Measurements from ENCODE around the gene TMEM51. TPM values are rescaled to one million over a fixed set of nuclear protein-coding genes. Genes with fewer than 3 reads are reported as not detected.

The TMEM51 gene
- total and polyA plus RNA-seq, 2 of the 4 experiments (the other 2 are of a cell fraction), result 2.7 to 10.2 TPM

- no peaks in the 10 kb centered on the region for H3K9me3 ChIP-seq (ENCODE audit: control insufficient read depth, insufficient read depth, low read length)
- H3K27ac ChIP-seq (ENCODE audit: insufficient read depth, low read length), result peak overlapping the region; percentile 81; the same call in 1 of the 2 replicates
- H4K5ac ChIP-seq (ENCODE audit: low read depth, low read length), result peak overlapping the region; percentile 19; the same call in 1 of the 2 replicates
- no peak for ATAC-seq (ENCODE audit: low read depth)
- H3K4ac ChIP-seq (ENCODE audit: low read depth, low read length), result peak overlapping the region; percentile 88
- no peak for TF ChIP-seq RAD21 (IDR thresholded peaks at IDR 0.05; ENCODE audit: low read length)
- TF ChIP-seq ELK1 (IDR thresholded peaks at IDR 0.05; ENCODE audit: borderline replicate concordance, low read depth, low read length), result no peak
- no peak for TF ChIP-seq CEBPB (IDR thresholded peaks at IDR 0.05; ENCODE audit: low read depth, low read length)
- TF ChIP-seq POLR2A (IDR thresholded peaks at IDR 0.05; ENCODE audit: low read depth, low read length), result no peak
- no peak for TF ChIP-seq MAFK (IDR thresholded peaks at IDR 0.05; ENCODE audit: low read depth, low read length)
- TF ChIP-seq FOS (IDR thresholded peaks at IDR 0.05; ENCODE audit: low read depth, low read length), result no peak
- no peak for TF ChIP-seq BHLHE40 (IDR thresholded peaks at IDR 0.05; ENCODE audit: low read depth, low read length)
- no peak for TF ChIP-seq RCOR1 (IDR thresholded peaks at IDR 0.05; ENCODE audit: insufficient replicate concordance, low read length)
- no peak for TF ChIP-seq NFE2L2 (IDR thresholded peaks at IDR 0.05; ENCODE audit: low read depth, low read length)
- no peak for TF ChIP-seq MAZ (IDR thresholded peaks at IDR 0.05; ENCODE audit: borderline replicate concordance, low read depth, low read length)
- no peak for TF ChIP-seq MXI1 (IDR thresholded peaks at IDR 0.05; ENCODE audit: borderline replicate concordance, low read depth, low read length)
- no peak for TF ChIP-seq CHD1 (IDR thresholded peaks at IDR 0.05; ENCODE audit: low read depth, low read length)
- TF ChIP-seq, protein P1, sequence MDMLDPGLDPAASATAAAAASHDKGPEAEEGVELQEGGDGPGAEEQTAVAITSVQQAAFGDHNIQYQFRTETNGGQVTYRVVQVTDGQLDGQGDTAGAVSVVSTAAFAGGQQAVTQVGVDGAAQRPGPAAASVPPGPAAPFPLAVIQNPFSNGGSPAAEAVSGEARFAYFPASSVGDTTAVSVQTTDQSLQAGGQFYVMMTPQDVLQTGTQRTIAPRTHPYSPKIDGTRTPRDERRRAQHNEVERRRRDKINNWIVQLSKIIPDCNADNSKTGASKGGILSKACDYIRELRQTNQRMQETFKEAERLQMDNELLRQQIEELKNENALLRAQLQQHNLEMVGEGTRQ (IDR thresholded peaks at IDR 0.05; ENCODE audit: low read depth, low read length), result no peak
- no peak for TF ChIP-seq SMC3 (IDR thresholded peaks at IDR 0.05; ENCODE audit: low read depth, low read length)
- no peak for TF ChIP-seq RFX5 (IDR thresholded peaks at IDR 0.05; ENCODE audit: low read depth, low read length)
- no peak for TF ChIP-seq CTCF (conservative IDR thresholded peaks at IDR 0.05; ENCODE audit: low read depth, low read length)
- H3K9me1 ChIP-seq (ENCODE audit: insufficient read depth, low read length), result peaks cover 27% of the 10 kb centered on the region
- H3K4me1 ChIP-seq (ENCODE audit: control insufficient read depth, insufficient read depth, low read length), result peaks cover 26% of the 10 kb centered on the region
- H2BK120ac ChIP-seq (ENCODE audit: low read depth, low read length), result peak overlapping the region; percentile 60
- H3K23ac ChIP-seq (ENCODE audit: low read depth, low read length), result no peak overlapping the region
- peak overlapping the region; percentile 62 for H2AFZ ChIP-seq (replicated peaks; ENCODE audit: low read length, poor library complexity)
- no peak overlapping the region for H3K56ac ChIP-seq (ENCODE audit: extremely low read depth, insufficient read depth, low read length)
- H4K8ac ChIP-seq (ENCODE audit: low read depth in 2 of 2, low read length in 2 of 2), result peak overlapping the region; percentile 35; a peak in 2 of 4 replicates
- peaks cover 17 to 57% of the 10 kb centered on the region in 2 experiments for H3K79me1 ChIP-seq (ENCODE audit: low read depth in 1 of 2, low read length in 2 of 2)
- H3K36me3 ChIP-seq (ENCODE audit: control insufficient read depth, insufficient read depth, low read length), result peaks cover 20% of the 10 kb centered on the region
- 0 out of 2 replicates have a peak overlapping the region, but pooled peaks have one; percentile 60 for H2BK20ac ChIP-seq (ENCODE audit: low read depth, low read length)
- H4K20me1 ChIP-seq (ENCODE audit: insufficient read depth, low read length), result peaks cover 15% of the 10 kb centered on the region; the same call in 1 of the 2 replicates
- intact Hi-C loops (cut with micrococcal nuclease), result no loop called here
- POLR2A ChIA-PET (ENCODE audit: unreplicated experiment), result no interaction called here
- H3K14ac ChIP-seq (replicated peaks; ENCODE audit: low read depth, low read length), result 0 out of 2 replicates have a peak overlapping the region, but pooled peaks have one; percentile 7
- dilution Hi-C loops (cut with HindIII; ENCODE audit: low sequenced_read_pairs, unreplicated experiment), result no loop called here
- H3K27me3 ChIP-seq (ENCODE audit: control insufficient read depth, insufficient read depth, low read length), result no peaks in the 10 kb centered on the region
- in situ Hi-C loops (cut with MboI; ENCODE audit: low sequenced_read_pairs), result no loop called here
- BruUV-seq (replicated peaks), result no TSS peak
- no peak overlapping the region for H3K4me3 ChIP-seq (ENCODE audit: insufficient read depth, low read depth, low read length)
- no peak overlapping the region; the same call in 1 of the 2 replicates for H4K91ac ChIP-seq (ENCODE audit: insufficient read depth, low read depth, low read length)
- peak overlapping the region; percentile 20; the same call in 1 of the 2 replicates for H3K18ac ChIP-seq (ENCODE audit: low read depth, low read length)
- no peak overlapping the region for H2AK9ac ChIP-seq (replicated peaks; ENCODE audit: low read depth, low read length, poor library complexity)
- H2AK5ac ChIP-seq (ENCODE audit: low read depth, low read length), result peak overlapping the region; percentile 44
- CTCF ChIA-PET, result no interaction called here
- no peak for DNase-seq
- H2BK5ac ChIP-seq (ENCODE audit: low read depth, low read length, poor library complexity, severe bottlenecking), result no peak overlapping the region
- no peak overlapping the region for H3K4me2 ChIP-seq (ENCODE audit: low read depth, low read length)
- 83% methylated on average over 5 of the region's 23 CpGs; no CpG with 5 or more reads in 1 of the 2 experiments for WGBS, 2 experiments (ENCODE audit: extremely low coverage in 2 of 2, insufficient read length in 1 of 2)
- peak overlapping the region; percentile 12; the same call in 1 of the 2 replicates for H3K9ac ChIP-seq (ENCODE audit: low read depth, low read length)
- H2BK15ac ChIP-seq (ENCODE audit: low read depth, low read length), result no peak overlapping the region; the same call in 2 of the 3 replicates
Measured at GRCh38 chr1:15215116-15215515, 61.6 kb downstream of the TMEM51 start.

Measured in IMR-90 (cell line).